GM23248 (cell line): ENCODE results near the gene ALK. TPM values are rescaled to one million over a fixed set of nuclear protein-coding genes. Genes with fewer than 3 reads are reported as not detected.

Experiments used
- DNase-seq: peaks from one replicate; pipeline ENCODE4 v3.0.0-alpha.2; 2015
- H2AFZ ChIP-seq: fragments of 200-600 bp; sonication (generic); 2 replicates; pipeline ENCODE4 v1.6.1; 2016; ENCODE audit warnings: antibody characterized with exemption
- H3F3A ChIP-seq: fragments of 200-600 bp; sonication (generic); 2 replicates; pipeline ENCODE4 v1.6.1; 2016; ENCODE audit warnings: mild to moderate bottlenecking, antibody characterized with exemption, mixed run types; ENCODE audit not compliant: insufficient read depth
- H3K27ac ChIP-seq: fragments of 200-600 bp; sonication (generic); 2 replicates; pipeline ENCODE4 v1.5.1; 2016; ENCODE audit warnings: mild to moderate bottlenecking
- H3K27me3 ChIP-seq: fragments of 200-600 bp; sonication (generic); replicated peaks from 2 replicates; pipeline ENCODE4 v1.6.1; 2016; ENCODE audit warnings: mild to moderate bottlenecking; ENCODE audit not compliant: insufficient read depth
- H3K36me3 ChIP-seq: fragments of 200-600 bp; sonication (generic); 2 replicates; pipeline ENCODE4 v1.6.1; 2016; ENCODE audit warnings: low read depth, mild to moderate bottlenecking
- H3K4me1 ChIP-seq: fragments of 200-600 bp; sonication (generic); 2 replicates; pipeline ENCODE4 v1.6.1; 2016; ENCODE audit warnings: mild to moderate bottlenecking; ENCODE audit not compliant: insufficient read depth
- H3K4me2 ChIP-seq: fragments of 200-600 bp; sonication (generic); one replicate; pipeline ENCODE4 v1.6.1; 2016; ENCODE audit warnings: mild to moderate bottlenecking; ENCODE audit not compliant: unreplicated experiment
- H3K4me3 ChIP-seq: fragments of 200-600 bp; sonication (generic); 2 replicates; pipeline ENCODE4 v1.5.1; 2016; ENCODE audit warnings: mild to moderate bottlenecking
- H3K79me2 ChIP-seq: fragments of 200-600 bp; sonication (generic); 2 replicates; pipeline ENCODE4 v1.6.1; 2016; ENCODE audit warnings: mild to moderate bottlenecking; ENCODE audit not compliant: insufficient read depth
- H3K9ac ChIP-seq: fragments of 200-600 bp; sonication (generic); 2 replicates; pipeline ENCODE4 v1.6.1; 2016; ENCODE audit warnings: mild to moderate bottlenecking
- H3K9me2 ChIP-seq: fragments of 200-600 bp; sonication (generic); 2 replicates; pipeline ENCODE4 v1.6.1; 2016; ENCODE audit warnings: mixed run types, mild to moderate bottlenecking, moderate library complexity; ENCODE audit not compliant: insufficient read depth
- H3K9me3 ChIP-seq: fragments of 200-600 bp; sonication (generic); one replicate; pipeline ENCODE4 v1.6.1; 2017; ENCODE audit warnings: low read depth
- H4K20me1 ChIP-seq: fragments of 200-600 bp; sonication (generic); 2 replicates; pipeline ENCODE4 v1.6.0; 2016; ENCODE audit not compliant: insufficient read depth
- EZH2 ChIP-seq: fragments of 200-600 bp; sonication (generic); IDR thresholded peaks from 2 replicates; pipeline ENCODE4 v1.6.1; 2018; ENCODE audit warnings: antibody characterized with exemption, mild to moderate bottlenecking; ENCODE audit not compliant: insufficient read depth, poor library complexity, severe bottlenecking
- EZH2phosphoT487 ChIP-seq: fragments of 200-600 bp; sonication (generic); IDR thresholded peaks from 2 replicates; pipeline ENCODE4 v1.6.1; 2018; ENCODE audit warnings: antibody characterized with exemption, moderate library complexity, mild to moderate bottlenecking, low read depth; ENCODE audit not compliant: insufficient read depth
- WGBS, 2 experiments: methylation state at CpG; one replicate each; pipeline ENCODE4 v1.1.6; 2015 to 2017; ENCODE audit warnings: low lambda C conversion rate in 2 of 2, low coverage in 1 of 2; ENCODE audit errors: missing lambda C conversion rate in 2 of 2; 5-methylcytosine and 5-hydroxymethylcytosine counted together
- in situ Hi-C: fragments of 300-500 bp; cut with MboI; formaldehyde crosslinking; loops from 2 replicates; pipeline ENCODE4 v1.15.0; 2020
- polyA plus RNA-seq: library from polyadenylated mRNA; unstranded; fragments of >200 nt; fragmentation: Nextera tagmentation; extraction: Ambion mirVana; gene quantifications from 2 replicates; pipeline ENCODE4 v1.2.1, GENCODE V29; 2016
- total RNA-seq: library from RNA; depleted of rRNA; stranded (reverse); fragments of >200 nt; shearing (Covaris generic); gene quantifications from 2 replicates; pipeline ENCODE4 v1.2.3, GENCODE V29; 2014

The ALK gene
- total and polyA plus RNA-seq, 2 experiments from 2014 or later: under 0.01 to 0.05 TPM

DNA sequence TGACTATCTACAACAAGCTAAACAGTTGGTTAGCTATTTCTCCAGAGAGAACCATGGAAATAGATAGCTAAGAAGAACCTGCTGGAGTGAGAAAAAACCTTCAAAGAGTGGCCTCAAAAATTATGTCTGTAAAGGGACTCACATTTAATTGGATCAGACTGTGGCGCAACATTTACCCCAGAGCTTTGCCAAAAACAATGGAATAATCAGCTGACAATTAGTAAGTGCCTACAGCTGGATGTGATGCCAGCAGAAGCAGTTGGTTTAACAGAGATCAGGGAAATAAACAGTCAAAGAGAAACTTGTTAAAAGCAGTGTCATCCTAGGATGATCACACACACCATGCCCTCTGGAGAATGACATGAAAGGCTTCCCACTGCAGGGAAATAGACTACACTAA is 495.5 kb downstream of the ALK start:
- no peak for DNase-seq
- H3K36me3 ChIP-seq: no peaks in the 10 kb centered on the region
- no peaks in the 10 kb centered on the region for H3K9me3 ChIP-seq
- no peaks in the 10 kb centered on the region for H3K79me2 ChIP-seq
- no peaks in the 10 kb centered on the region for H4K20me1 ChIP-seq
- no peak overlapping the region for H3K4me2 ChIP-seq
- no peaks in the 10 kb centered on the region for H3K9me2 ChIP-seq
- no peaks in the 10 kb centered on the region for H3K4me1 ChIP-seq
- H3F3A ChIP-seq: no peaks in the 10 kb centered on the region
- no peak overlapping the region for H2AFZ ChIP-seq
- no peak overlapping the region for H3K27ac ChIP-seq
- WGBS, 2 experiments: 19 to 26% methylated on average over 1 of the region's 1 CpG
- H3K4me3 ChIP-seq: no peak overlapping the region
- no peak for TF ChIP-seq EZH2phosphoT487
- TF ChIP-seq EZH2: no peak
- H3K27me3 ChIP-seq: 0 out of 2 replicates have a peak, but pooled peaks cover 15% of the 10 kb centered on the region
- in situ Hi-C loops: no loop called here
- no peak overlapping the region for H3K9ac ChIP-seq

GRCh38 chr2:29423061-29423666 is 498.2 kb downstream of the ALK start:
- Histone ChIP-seq H3K79me2 (no peaks in the 10 kb centered on the region), H3K4me1 (no peaks in the 10 kb centered on the region), H3K4me2 (no peak overlapping the region), H3K36me3 (no peaks in the 10 kb centered on the region), H3F3A (no peaks in the 10 kb centered on the region), H3K4me3 (no peak overlapping the region), H3K9ac (no peak overlapping the region), H3K9me3 (no peaks in the 10 kb centered on the region), H3K27me3 (peaks cover 16% of the 10 kb centered on the region; the same call in 1 of the 2 replicates), H2AFZ (no peak overlapping the region), H3K27ac (no peak overlapping the region), H4K20me1 (no peaks in the 10 kb centered on the region), H3K9me2 (no peaks in the 10 kb centered on the region)
- TF ChIP-seq EZH2 (no peak), EZH2phosphoT487 (no peak)
- DNase-seq: no peak
- 41 to 45% methylated on average over 6 of the region's 6 CpGs for WGBS, 2 experiments
- in situ Hi-C loops: no loop called here

DNA sequence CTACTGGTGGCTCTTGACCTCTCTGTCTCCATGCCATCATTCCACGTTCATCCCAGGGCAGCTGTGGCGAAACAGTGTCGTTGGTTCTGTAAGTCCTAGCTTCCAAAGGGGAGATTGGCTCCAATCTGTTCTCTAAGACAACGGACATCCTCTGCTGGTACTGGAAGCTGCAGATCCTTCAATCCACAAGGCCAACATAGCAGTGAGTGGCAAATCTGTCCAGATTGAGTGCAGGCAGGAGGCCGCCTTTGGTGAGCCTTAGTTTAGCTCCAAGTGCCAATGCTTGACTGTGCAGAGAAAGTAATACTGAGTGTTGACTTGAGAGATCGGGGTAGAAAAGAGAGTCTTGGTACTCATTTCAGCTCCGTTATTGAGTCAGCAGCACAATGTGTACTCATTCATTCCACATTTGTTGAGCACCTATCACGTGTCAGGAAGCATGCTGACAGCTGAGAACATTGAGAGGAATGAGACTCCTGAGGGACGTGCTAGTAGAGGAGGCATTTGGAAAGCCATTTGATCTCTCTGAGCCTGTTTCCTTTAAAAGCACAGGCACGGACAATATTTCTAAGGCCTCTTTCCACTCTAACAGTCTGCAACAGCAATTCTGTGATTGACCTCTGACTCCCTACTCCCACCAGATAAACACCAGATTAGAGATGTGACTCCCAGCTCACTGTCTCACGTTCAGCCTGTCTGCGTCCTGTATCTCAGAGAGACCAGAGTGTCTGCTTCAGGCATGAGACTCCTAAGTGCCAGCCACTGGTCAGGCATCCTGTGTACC is 500.2 kb downstream of the ALK start:
- no peak overlapping the region for H2AFZ ChIP-seq

GRCh38 chr2:29420464-29420863 is 500.9 kb downstream of the ALK start:
- no peaks in the 10 kb centered on the region for H3K4me1 ChIP-seq
- no peaks in the 10 kb centered on the region for H3K79me2 ChIP-seq
- TF ChIP-seq EZH2: no peak
- no peak for TF ChIP-seq EZH2phosphoT487
- H3F3A ChIP-seq: no peaks in the 10 kb centered on the region
- no peaks in the 10 kb centered on the region for H3K9me2 ChIP-seq
- H4K20me1 ChIP-seq: no peaks in the 10 kb centered on the region
- no peak overlapping the region for H3K9ac ChIP-seq
- H3K36me3 ChIP-seq: no peaks in the 10 kb centered on the region
- H3K27me3 ChIP-seq: peaks cover 22% of the 10 kb centered on the region; the same call in 1 of the 2 replicates
- H3K4me3 ChIP-seq: no peak overlapping the region
- no peaks in the 10 kb centered on the region for H3K9me3 ChIP-seq
- H3K4me2 ChIP-seq: no peak overlapping the region
- WGBS, 2 experiments: 40 to 47% methylated on average over 10 of the region's 10 CpGs
- DNase-seq: no peak
- H3K27ac ChIP-seq: no peak overlapping the region
- H2AFZ ChIP-seq: no peak overlapping the region
- in situ Hi-C loops: no loop called here

More for the DNA sequence above, 500.2 kb downstream of the ALK start:
- in situ Hi-C loops: no loop called here
- no peaks in the 10 kb centered on the region for H3K9me2 ChIP-seq
- H3K27ac ChIP-seq: no peak overlapping the region
- H3K4me1 ChIP-seq: no peaks in the 10 kb centered on the region
- H3F3A ChIP-seq: no peaks in the 10 kb centered on the region
- TF ChIP-seq EZH2 (no peak), EZH2phosphoT487 (no peak)
- no peaks in the 10 kb centered on the region for H4K20me1 ChIP-seq
- H3K4me2 ChIP-seq: no peak overlapping the region
- peaks cover 16% of the 10 kb centered on the region; the same call in 1 of the 2 replicates for H3K27me3 ChIP-seq
- WGBS, 2 experiments: 50 to 53% methylated on average over 12 of the region's 12 CpGs
- no peak overlapping the region for H3K9ac ChIP-seq
- H3K36me3 ChIP-seq: no peaks in the 10 kb centered on the region
- no peak overlapping the region for H3K4me3 ChIP-seq
- H3K9me3 ChIP-seq: no peaks in the 10 kb centered on the region
- no peaks in the 10 kb centered on the region for H3K79me2 ChIP-seq
- no peak for DNase-seq
